ENCODE data around the gene ITPKA.

- TF ChIP-seq CTCF (IDR thresholded peaks at IDR 0.05; ENCODE audit: low read length) (no peak), EZH2 (IDR thresholded peaks at IDR 0.05; ENCODE audit: borderline replicate concordance, low read length) (no peak)
Measured at GRCh38 chr15:41482110-41482877, 11.4 kb upstream of the ITPKA start.

Data from OCI-LY1 (cell line).